ENCODE data around the gene EHBP1L1. TPM values are rescaled to one million over a fixed set of nuclear protein-coding genes. Genes with fewer than 3 reads are reported as not detected.

The EHBP1L1 gene
- total RNA-seq, 2 experiments from 2014 or later, result 115 to 120 TPM

DNA sequence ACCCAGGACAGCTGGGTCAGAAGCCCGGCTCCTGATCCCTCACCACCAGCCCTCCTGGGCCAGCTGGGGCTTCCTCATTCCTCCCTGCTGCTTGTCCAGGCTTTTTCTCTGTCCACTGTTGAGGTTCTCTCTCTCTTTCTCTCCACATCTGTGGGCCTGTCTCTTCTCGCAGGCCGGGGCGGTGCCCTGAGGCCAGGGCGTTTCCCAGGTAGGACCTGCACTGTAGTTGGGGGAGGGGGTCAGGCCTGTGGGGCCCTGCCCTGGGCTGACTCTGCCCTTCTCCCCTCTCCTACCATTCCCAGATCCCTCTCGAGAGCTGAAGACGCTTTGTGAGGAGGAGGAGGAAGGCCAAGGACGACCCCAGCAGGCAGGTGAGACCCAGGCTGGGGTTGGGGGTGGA is 4.9 kb downstream of the EHBP1L1 start:
- POLR2A ChIA-PET, result no interaction called here
- CTCF ChIA-PET, result interaction anchor here (0.6 to 6.9 kb wide), 3 partner anchors 8 to 40 kb away, joined by 3 to 81 read pairs (median 4); no protein-coding TSS in a partner anchor

DNA sequence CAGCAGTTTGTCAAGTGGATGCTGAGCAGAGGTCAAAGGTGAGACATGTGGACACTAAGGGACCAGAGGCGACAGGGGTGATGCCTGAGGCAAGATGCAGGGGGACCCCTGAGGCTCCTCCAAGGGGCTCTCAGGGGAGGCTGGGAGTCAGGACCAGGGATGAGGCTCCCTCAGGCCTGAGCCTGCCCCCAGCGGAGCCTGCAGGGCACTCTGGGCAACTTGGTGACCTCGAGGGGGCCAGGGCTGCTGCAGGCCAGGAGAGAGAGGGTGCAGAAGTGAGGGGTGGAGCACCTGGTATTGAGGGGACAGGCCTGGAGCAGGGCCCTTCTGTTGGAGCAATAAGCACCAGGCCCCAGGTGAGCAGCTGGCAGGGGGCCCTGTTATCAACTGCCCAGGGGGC is 6.1 kb downstream of the EHBP1L1 start:
- ChIA-PET POLR2A (interaction anchor here (1.2 kb wide), 1 partner anchor 73 kb away, joined by 3 read pairs; no protein-coding TSS in a partner anchor), CTCF (interaction anchor here (1.0 to 1.8 kb wide), 3 partner anchors 12 to 41 kb away, joined by 3 to 5 read pairs (median 4); no protein-coding TSS in a partner anchor)

DNA sequence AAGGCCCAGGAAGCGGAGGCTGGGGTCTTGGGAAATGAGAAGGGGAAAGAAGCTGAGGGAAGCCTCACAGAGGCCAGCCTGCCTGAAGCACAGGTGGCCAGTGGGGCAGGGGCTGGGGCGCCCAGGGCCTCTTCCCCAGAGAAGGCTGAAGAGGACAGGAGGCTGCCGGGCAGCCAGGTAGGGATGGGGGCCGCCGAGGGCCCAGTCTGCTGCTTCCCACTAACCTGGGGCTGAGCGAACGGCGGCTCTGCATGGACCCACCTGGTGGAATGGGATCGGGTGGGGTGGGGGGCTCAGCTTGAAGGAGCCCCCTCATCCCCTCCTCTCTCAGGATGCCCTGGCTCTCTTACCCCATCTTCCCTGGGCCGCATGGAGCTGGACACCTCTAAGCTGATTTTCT is 7.7 kb downstream of the EHBP1L1 start:
- CTCF ChIA-PET, result interaction anchor here (0.9 to 1.1 kb wide), 2 partner anchors 10 to 11 kb away, joined by 3 to 4 read pairs; no protein-coding TSS in a partner anchor

DNA sequence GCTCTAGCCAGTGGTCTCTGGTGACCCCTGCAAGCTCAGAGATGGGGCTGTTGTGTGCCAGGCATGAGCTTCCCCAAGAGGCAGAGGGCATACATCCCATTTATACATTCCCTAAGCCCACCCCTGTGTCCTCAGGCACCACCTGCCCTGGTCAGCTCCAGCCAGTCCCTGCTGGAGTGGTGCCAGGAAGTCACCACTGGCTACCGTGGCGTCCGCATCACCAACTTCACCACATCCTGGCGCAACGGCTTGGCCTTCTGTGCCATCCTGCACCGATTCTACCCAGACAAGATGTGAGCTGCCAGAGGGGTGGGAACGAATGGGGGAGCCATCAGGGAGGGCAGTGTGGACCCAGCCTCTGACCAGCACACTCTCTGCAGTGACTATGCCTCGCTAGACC is 8.3 kb downstream of the EHBP1L1 start:
- CTCF ChIA-PET, result interaction anchor here (0.9 to 1.2 kb wide), 3 partner anchors 10 to 43 kb away, joined by 3 to 4 read pairs (median 4); no protein-coding TSS in a partner anchor

More for the DNA sequence above, 7.7 kb downstream of the EHBP1L1 start:
- POLR2A ChIA-PET, result interaction anchor here (0.8 to 1.0 kb wide), 2 partner anchors 8 to 43 kb away, joined by 3 to 4 read pairs; partner anchors contain the start of gene EHBP1L1

DNA sequence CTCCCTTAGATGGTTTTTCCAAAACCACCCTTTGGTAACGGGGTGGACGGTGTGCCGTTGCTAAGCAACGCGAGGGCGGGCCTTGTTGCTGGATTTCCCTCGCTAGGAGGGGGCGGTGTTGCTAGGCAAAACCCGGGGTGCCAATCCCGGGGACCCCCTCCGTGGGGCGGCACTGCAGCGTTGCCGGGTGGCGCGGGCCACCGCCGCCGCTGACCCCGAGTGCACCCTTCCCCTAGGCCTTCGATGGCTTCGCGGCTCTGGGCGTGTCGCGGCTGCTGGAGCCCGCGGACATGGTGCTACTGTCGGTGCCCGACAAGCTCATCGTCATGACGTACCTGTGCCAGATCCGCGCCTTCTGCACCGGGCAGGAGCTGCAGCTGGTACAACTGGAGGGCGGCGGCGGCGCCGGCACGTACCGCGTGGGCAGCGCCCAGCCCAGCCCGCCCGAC is 8.9 kb downstream of the EHBP1L1 start:
- CTCF ChIA-PET, result interaction anchor here (1.0 to 1.9 kb wide), 4 partner anchors 9 to 43 kb away, joined by 3 to 5 read pairs (median 4); partner anchors contain the start of gene FAM89B
- POLR2A ChIA-PET, result interaction anchor here (0.5 to 1.0 kb wide), 2 partner anchors 38 to 44 kb away, joined by 4 read pairs; no protein-coding TSS in a partner anchor

More for the DNA sequence above, 8.3 kb downstream of the EHBP1L1 start:
- POLR2A ChIA-PET, result interaction anchor here (0.8 to 1.0 kb wide), 2 partner anchors 8 to 44 kb away, joined by 3 to 4 read pairs; partner anchors contain the start of gene EHBP1L1

DNA sequence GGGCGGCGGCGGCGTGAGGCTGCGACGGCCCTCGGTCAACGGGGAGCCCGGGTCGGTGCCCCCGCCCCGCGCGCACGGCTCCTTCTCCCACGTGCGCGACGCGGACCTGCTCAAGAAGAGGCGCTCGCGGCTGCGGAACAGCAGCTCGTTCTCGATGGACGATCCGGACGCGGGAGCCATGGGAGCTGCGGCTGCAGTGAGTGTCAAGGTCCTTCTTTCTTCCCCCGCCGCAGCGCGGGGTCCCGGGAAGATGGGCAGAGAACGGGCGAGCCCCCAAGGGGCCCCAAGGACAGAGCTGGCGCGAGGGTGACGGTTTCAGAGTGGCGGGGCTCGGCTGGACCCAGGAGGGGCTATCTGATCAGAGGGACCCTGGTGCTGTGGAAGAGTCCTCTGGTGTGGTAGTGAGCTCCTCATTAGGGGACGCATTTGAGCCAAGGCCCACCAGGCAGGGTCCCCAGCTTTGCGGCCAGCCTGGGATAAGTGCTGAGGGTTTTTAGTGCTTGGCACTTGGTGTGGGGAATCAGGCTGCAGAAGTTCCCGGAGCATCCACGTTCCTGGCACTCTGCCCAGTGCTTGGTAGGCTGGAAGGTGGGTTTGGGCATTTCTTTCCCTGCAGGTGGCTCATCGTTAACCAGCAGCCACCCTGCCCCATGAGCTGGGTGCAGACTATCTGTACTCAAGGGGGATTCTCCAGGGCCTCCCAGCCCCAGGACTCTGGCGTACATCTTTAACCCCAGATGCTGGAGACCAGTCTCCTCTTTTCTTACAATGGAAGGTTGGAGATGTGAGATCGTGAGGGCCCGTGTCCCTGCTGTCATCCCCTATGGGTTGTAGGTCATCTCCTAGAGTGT is 9.8 kb downstream of the EHBP1L1 start:
- CTCF ChIA-PET, result interaction anchor here (0.9 to 5.1 kb wide), 5 partner anchors 8 to 44 kb away, joined by 3 to 81 read pairs (median 4); partner anchors contain the start of genes EHBP1L1, FAM89B and KCNK7
- POLR2A ChIA-PET, result interaction anchor here (0.5 to 3.9 kb wide), 4 partner anchors 9 to 82 kb away, joined by 4 to 46 read pairs (median 5); partner anchors contain the start of gene EHBP1L1

DNA sequence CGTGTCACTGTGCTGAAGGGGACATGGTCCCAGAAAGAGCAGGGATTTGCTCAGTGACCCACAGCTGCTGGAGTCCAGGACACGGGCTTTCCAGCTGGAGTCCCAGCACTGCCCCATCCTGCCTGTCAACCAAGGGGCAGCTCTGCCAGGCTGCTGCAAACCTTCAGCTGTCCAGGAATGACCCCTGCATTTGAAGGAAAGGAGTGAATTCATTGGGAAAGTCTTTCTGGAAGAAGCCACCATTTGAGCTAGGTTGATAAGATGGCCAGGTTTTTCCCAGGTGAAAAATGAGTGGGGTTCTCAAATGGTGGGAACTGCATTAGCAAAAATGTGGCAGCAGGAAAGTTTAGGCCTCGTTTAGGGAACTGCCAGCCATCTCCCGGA is 10.4 kb downstream of the EHBP1L1 start:
- CTCF ChIA-PET, result interaction anchor here (0.9 to 5.1 kb wide), 5 partner anchors 8 to 30 kb away, joined by 3 to 81 read pairs (median 4); partner anchors contain the start of genes EHBP1L1, FAM89B, KCNK7 and ZNRD2
- POLR2A ChIA-PET, result interaction anchor here (0.6 to 3.9 kb wide), 5 partner anchors 9 to 82 kb away, joined by 3 to 46 read pairs (median 6); partner anchors contain the start of genes EHBP1L1 and PCNX3

DNA sequence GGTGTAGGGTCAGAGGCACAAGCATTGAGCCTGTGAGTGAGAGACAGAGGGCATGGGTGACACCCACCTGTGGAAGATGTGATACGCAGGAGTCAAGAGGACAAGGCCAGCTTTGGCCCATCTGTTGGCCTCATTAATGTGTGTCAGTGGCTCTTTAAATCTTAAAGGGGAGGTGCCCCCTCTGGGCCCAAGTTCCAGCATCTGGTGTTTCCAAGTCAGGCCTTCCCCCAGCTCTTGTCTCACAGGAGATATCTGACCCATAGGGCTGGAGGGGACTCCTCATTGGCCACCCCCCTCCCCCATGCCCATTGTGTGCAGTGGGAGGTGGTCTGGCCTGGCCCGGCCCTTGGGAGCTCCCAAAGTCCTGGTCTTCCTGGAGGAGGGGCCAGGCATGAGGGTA is 10.8 kb downstream of the EHBP1L1 start:
- ChIA-PET CTCF (interaction anchor here (1.1 to 5.1 kb wide), 4 partner anchors 9 to 30 kb away, joined by 3 to 81 read pairs (median 4); partner anchors contain the start of genes EHBP1L1, FAM89B and ZNRD2), POLR2A (interaction anchor here (1.0 to 3.9 kb wide), 3 partner anchors 10 to 40 kb away, joined by 3 to 46 read pairs (median 6); partner anchors contain the start of genes EHBP1L1 and PCNX3)

DNA sequence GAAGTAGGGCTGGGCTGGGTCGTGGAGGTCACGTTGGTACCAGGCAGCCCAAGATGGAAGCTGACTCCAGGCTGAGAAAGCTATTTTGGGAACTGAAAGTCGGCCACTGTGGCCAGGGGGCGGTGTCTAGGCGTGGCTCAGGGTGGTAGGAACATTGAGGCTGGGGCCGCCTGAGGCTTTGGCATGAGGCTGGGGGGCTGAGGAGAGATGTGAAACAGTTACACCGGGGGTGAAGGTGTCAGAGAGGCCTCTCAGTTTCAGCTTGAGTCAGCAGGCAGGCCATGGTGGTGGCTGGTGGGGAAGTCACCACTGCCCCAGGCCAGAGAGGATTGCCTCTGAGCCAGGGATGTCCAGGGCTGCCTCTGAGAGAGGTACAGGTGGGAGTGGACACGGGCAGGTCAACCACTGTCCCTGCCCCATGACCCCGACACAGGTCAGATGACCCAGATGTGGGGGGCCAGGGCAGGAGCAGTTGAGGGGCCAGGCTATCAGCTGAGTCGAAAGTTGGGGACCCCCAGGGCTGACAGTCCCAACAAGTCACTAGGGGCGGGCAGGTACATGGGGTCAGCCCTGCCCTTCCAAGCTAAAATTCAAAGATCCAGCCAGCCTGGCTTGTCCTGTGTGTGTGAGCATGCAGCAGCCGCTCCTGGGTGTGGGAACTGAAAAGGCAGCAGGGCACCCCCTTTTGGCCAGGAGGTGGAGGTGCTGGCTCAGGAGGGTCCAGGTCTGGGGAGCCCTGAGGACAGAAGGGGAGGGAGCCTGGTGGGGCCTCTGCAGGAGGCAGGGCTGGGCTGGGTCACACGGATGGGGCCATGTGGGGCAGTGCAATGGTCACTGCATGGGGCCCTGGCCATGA is 12.6 kb downstream of the EHBP1L1 start:
- CTCF ChIA-PET, result interaction anchor here (0.8 to 5.1 kb wide), 19 partner anchors 9 to 173 kb away, joined by 3 to 81 read pairs (median 4); partner anchors contain the start of genes EHBP1L1, FAM89B and ZNRD2
- POLR2A ChIA-PET, result interaction anchor here (0.6 to 3.9 kb wide), 9 partner anchors 12 to 91 kb away, joined by 3 to 46 read pairs (median 5); partner anchors contain the start of genes EHBP1L1, FAM89B and PCNX3

DNA sequence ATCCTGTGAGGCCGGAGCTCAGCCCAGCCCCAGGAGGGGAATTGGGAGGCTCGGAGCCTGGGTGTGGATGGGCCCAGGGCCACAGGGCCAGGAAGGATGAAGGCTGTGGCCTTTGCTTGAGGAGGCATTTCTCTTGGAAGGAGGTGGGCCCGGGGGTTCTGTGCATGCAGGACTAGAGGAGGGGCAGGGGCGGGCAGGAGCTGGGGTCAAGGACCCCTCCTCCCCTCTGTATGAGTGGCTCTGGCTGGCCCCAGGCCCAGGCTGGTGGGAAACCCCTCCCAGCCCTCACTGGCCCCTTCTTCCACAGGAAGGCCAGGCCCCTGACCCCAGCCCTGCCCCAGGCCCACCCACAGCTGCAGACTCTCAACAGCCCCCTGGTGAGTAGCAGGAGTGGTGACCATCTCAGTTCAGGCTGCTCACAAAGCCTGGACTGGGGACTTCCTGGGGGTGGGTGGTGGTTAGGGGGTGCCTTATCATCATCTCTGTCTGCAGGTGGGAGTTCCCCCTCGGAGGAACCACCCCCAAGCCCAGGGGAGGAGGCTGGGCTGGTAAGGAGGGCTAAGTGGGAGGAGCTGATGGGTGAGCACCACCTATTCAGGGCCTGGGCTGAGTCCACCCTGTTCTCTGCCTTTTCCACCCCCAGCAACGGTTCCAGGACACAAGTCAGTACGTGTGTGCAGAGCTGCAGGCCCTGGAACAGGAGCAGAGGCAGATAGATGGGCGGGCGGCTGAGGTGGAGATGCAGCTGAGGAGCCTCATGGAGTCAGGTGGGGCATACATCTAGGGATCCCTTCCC is 13.8 kb downstream of the EHBP1L1 start:
- ChIA-PET POLR2A (interaction anchor here (0.6 to 1.5 kb wide), 6 partner anchors 13 to 74 kb away, joined by 3 to 7 read pairs (median 4); partner anchors contain the start of genes EHBP1L1, FAM89B, MAP3K11 and PCNX3), CTCF (interaction anchor here (0.9 to 5.1 kb wide), 14 partner anchors 11 to 64 kb away, joined by 3 to 81 read pairs (median 4); partner anchors contain the start of genes EHBP1L1, PCNX3 and ZNRD2)

DNA sequence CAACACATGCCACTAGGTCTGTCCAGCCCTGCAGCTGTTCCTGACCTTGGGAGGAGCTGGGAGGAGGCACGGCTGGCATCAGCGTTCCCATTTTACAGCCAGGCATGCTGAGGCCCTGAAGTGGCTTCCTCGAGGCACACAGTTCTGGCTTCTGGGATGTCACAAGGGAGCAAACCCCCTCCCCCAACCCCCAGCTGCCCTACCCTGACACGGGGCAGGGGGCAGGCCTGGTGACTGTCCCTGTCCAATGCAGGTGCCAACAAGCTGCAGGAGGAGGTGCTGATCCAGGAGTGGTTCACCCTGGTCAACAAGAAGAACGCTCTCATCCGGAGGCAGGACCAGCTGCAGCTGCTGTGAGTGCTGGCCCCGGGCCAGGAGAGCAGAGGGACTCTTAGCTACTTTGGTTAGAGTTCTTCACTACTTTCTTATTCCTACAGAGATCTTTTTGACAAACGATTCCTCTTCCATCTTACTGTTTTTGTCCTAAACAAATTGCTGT is 14.4 kb downstream of the EHBP1L1 start:
- ChIA-PET POLR2A (interaction anchor here (0.6 to 1.5 kb wide), 6 partner anchors 13 to 73 kb away, joined by 3 to 7 read pairs (median 4); partner anchors contain the start of genes EHBP1L1, FAM89B, MAP3K11 and PCNX3), CTCF (interaction anchor here (0.9 to 5.1 kb wide), 9 partner anchors 11 to 49 kb away, joined by 3 to 81 read pairs (median 3); partner anchors contain the start of genes EHBP1L1 and PCNX3)

DNA sequence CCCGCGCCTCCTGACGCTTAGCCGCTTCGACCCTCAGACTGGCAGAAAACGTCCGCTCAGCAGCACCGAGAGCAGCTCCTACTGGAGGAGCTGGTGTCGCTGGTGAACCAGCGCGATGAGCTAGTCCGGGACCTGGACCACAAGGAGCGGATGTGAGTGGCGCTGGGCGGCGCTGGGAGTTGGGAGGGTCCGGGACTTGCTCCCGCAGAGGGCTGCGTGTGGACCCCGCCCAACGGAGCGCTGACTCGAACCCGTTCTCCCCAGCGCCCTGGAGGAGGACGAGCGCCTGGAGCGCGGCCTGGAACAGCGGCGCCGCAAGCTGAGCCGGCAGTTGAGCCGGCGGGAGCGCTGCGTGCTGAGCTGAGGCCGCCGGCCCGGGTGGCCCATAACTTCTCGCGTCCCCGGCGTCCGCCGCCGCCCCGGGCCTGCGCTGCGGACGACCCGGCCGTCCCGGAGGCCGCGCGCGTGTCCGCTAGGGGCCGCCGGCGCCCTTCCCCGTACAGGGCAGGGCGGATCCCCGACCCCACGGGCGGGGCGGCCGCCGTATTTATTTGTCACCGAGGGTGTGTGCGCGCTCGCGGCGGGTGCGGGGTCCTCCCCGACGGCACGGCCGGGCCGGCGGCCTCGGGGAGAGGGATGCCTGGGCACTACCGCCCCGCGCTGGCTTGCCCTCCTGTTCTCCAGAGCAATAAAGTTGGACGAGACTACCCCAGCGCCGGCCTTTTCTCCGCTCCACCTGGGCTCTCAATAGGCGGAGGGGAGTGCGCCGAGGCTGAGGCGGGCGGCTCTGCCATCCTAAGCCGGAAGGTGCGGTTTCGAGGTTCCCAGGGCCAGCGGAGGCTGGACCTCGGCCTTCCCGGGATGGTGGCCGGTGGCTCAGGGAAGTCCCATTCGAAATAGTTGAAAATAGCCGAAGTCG is 16.3 kb downstream of the EHBP1L1 start:
- ChIA-PET CTCF (interaction anchor here (0.7 to 4.2 kb wide), 4 partner anchors 17 to 119 kb away, joined by 3 to 23 read pairs (median 7); partner anchors contain the start of gene FAM89B), POLR2A (interaction anchor here (0.6 to 1.3 kb wide), 3 partner anchors 12 to 52 kb away, joined by 3 to 5 read pairs (median 3); no protein-coding TSS in a partner anchor)

DNA sequence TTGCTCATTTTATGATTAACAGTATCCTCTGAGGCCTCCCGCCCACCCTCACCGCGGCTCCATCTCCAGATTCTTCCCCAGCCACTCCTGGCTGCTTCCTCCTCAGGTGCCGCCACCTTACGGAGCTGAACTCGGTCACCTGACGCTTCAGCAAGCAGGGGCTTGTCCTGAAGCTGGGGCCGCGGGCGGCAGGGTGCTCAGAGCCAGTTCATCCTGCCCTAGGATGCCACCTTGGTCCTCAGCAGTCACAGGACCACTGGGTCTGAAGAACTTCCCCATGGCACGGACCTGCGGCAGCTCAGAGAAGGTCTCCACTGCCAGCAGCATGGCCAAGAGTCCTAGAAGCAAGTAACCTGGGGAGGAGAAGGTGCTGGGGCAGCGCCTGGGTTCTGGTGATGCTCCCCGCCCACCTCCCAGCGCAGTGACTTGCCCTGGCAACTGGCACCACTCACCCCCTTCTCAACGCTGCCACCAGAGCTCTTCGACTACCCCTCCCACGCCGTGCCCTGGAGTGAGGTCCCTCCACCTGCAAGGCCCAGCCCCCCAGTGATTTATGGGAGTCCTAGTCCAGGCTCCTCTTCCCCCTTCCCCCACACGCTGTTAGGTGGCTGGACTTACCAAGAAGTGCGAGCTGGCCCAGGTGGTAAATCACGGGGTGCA is 17.1 kb downstream of the EHBP1L1 start:
- ChIA-PET POLR2A (interaction anchor here (0.8 to 2.0 kb wide), 5 partner anchors 10 to 53 kb away, joined by 3 to 7 read pairs (median 3); partner anchors contain the start of gene EHBP1L1), CTCF (interaction anchor here (1.1 to 4.2 kb wide), 13 partner anchors 8 to 118 kb away, joined by 3 to 23 read pairs (median 5); partner anchors contain the start of genes EHBP1L1, FAM89B, MAP3K11 and PCNX3)

DNA sequence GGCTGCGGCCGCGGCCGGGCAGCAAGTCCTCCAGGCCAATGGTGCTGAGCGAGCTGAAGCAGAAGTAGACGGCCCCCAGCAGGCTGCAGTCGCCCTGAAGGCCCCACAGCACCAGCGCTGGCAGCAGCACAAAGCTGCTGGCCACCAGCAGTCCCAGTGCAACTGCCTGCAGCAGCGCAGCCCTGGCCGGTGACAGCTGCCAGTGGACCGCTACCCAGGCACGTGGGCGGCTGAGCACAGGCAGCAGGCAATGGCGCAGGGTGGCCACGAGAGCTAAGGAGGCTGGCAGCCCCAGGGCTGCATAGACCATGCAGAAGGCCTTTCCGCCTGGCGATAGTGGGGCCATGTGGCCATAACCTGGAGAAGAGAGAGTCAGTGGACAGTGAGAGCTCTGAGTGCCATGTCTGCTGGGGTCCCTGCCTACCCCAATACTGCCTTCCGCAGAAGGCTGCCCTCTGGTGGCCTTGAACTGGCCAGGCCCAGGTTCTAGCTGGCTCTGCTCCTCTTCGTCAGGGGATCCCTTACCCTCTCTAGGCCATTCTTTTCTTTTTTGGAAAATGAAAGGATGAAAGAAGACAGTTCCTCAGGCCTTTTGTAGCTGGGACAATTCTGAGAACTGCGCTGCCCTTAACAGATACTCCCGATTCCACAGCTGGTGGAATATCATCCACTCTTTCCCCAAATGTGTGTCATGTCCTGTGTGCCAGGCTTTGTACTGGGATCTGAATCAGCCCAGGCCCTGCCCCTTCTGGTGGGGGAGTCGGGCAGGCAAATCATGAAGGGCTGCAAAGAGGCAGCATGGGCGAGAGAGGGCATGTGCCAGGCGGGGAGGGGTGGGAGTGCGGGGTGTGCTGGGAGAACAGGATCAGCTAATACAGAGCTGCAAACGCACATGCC is 17.9 kb downstream of the EHBP1L1 start:
- POLR2A ChIA-PET, result interaction anchor here (0.8 to 2.0 kb wide), 6 partner anchors 9 to 53 kb away, joined by 3 to 7 read pairs (median 3); partner anchors contain the start of gene EHBP1L1
- CTCF ChIA-PET, result interaction anchor here (0.7 to 4.2 kb wide), 18 partner anchors 8 to 117 kb away, joined by 3 to 23 read pairs (median 5); partner anchors contain the start of genes EHBP1L1, FAM89B, MAP3K11 and PCNX3
